HG03060 (cell line): ENCODE data around the gene SLCO4A1.

Source experiments
- ATAC-seq: cut with Tn5 transposase; IDR thresholded peaks from one replicate; pipeline ENCODE4 v1.9.1; 2021; ENCODE audit warnings: low read depth, moderate number of reproducible peaks; ENCODE audit not compliant: unreplicated experiment

The SLCO4A1 gene

GRCh38 chr20:62642051-62642665 lies at the start of gene SLCO4A1:
Gene SLCO4A1, plus strand, starts transcription at chr20:62642503. Its CDS starts 13,952 bp downstream, at chr20:62656455.
- no peak for ATAC-seq

GRCh38 chr20:62592506-62593177 lies 49.7 kb upstream of the SLCO4A1 start:
- ATAC-seq, result no peak

- ATAC-seq, result no peak
Observed at GRCh38 chr20:62593616-62594015, 48.7 kb upstream of the SLCO4A1 start.

- ATAC-seq, result no peak
Observed at GRCh38 chr20:62595069-62595468, 47.2 kb upstream of the SLCO4A1 start.

- no peak for ATAC-seq
Observed at GRCh38 chr20:62595491-62595890, 46.8 kb upstream of the SLCO4A1 start.

GRCh38 chr20:62596486-62596885 lies 45.8 kb upstream of the SLCO4A1 start:
- ATAC-seq, result no peak

- no peak for ATAC-seq
Observed at GRCh38 chr20:62596921-62597320, 45.4 kb upstream of the SLCO4A1 start.

GRCh38 chr20:62597416-62598115 lies 44.7 kb upstream of the SLCO4A1 start:
- ATAC-seq, result no peak

- no peak for ATAC-seq
Observed at GRCh38 chr20:62598761-62599194, 43.5 kb upstream of the SLCO4A1 start.

- ATAC-seq, result no peak
Observed at GRCh38 chr20:62599216-62600110, 42.8 kb upstream of the SLCO4A1 start.

- no peak for ATAC-seq
Observed at GRCh38 chr20:62601172-62601571, 41.1 kb upstream of the SLCO4A1 start.

- ATAC-seq, result no peak
Observed at GRCh38 chr20:62601714-62602113, 40.6 kb upstream of the SLCO4A1 start.

- no peak for ATAC-seq
Observed at GRCh38 chr20:62602550-62602949, 39.8 kb upstream of the SLCO4A1 start.

GRCh38 chr20:62603021-62603906 lies 39.0 kb upstream of the SLCO4A1 start:
- no peak for ATAC-seq

GRCh38 chr20:62603907-62604785 lies 38.2 kb upstream of the SLCO4A1 start:
- no peak for ATAC-seq

- no peak for ATAC-seq
Observed at GRCh38 chr20:62604796-62605195, 37.5 kb upstream of the SLCO4A1 start.

- ATAC-seq, result no peak
Observed at GRCh38 chr20:62605236-62605943, 36.9 kb upstream of the SLCO4A1 start.

GRCh38 chr20:62606016-62606415 lies 36.3 kb upstream of the SLCO4A1 start:
- ATAC-seq, result no peak
